Prostate gland (tissue), 2 donors: Measurements from ENCODE around the gene ZC3H12C.

ENCODE experiments used
- CTCF ChIP-seq, 4 experiments: fragments of 200-600 bp in 2 of 4; fragments of 450-650 bp in 2 of 4; sonication (generic) in 2 of 4; IDR thresholded peaks; 1 replicate in 3 of 4; 2 replicates in 1 of 4; pipeline ENCODE4 v1.5.1; 2016 to 2019; ENCODE audit warnings: antibody characterized with exemption in 4 of 4, mild to moderate bottlenecking in 2 of 4, moderate library complexity in 2 of 4
- POLR2A ChIP-seq: fragments of 450-650 bp; IDR thresholded peaks from one replicate; pipeline ENCODE4 v1.6.1; 2016; ENCODE audit warnings: antibody characterized with exemption, mild to moderate bottlenecking
- POLR2AphosphoS5 ChIP-seq: sonication (generic); formaldehyde crosslinking; IDR thresholded peaks from one replicate; pipeline ENCODE4 v1.6.1; 2017; ENCODE audit warnings: antibody characterized with exemption

DNA sequence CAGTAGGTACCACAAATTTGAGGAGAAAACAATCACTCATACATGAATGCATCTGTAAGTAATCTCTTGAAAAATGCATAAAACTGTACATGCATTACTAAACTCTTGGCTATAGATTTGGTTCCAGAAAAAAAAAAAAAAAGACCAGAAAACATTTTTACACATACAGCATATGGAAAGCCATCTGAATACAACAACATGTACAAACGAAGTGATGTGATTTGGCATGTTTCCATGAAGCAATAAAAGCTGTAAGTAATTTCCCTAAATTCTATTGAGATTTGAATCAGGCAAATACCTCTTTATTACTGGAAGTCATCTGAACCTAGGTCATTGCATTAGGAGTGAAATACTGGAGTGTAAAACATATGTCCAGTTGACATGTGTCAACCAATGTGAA, 31.9 kb upstream of the ZC3H12C start:
- TF ChIP-seq CTCF (IDR thresholded peaks at IDR 0.05): no peak
- no peak for TF ChIP-seq POLR2AphosphoS5
- no peak for TF ChIP-seq POLR2A
